Calu3 (cell line): ENCODE data around the gene DCTD. TPM values are rescaled to one million over a fixed set of nuclear protein-coding genes. Genes with fewer than 3 reads are reported as not detected.
A peak's percentile ranks its signal among the peaks of the same experiment; 100 is the strongest.

Experiments used
- BruUV-seq: library from RNA; stranded (reverse); fragments of 400-500 nt; replicated peaks from 2 replicates; lab custom pipeline; 2021; lab: Mats Ljungman, UMichigan
- CTCF ChIA-PET: fragments of 300-600 bp; sonication (Branson Sonifier 250); formaldehyde crosslinking; loops from one replicate; lab custom pipeline; 2022; ENCODE audit warnings: antibody characterized with exemption; lab: Charles Lee
- DNase-seq: peaks from one replicate; pipeline ENCODE4 v3.0.0; 2022
- H3K27ac Mint-ChIP-seq: one replicate; pipeline ENCODE4 v1.8.0; 2022; ENCODE audit warnings: mixed read lengths; ENCODE audit not compliant: unreplicated experiment
- H3K27me3 Mint-ChIP-seq: one replicate; pipeline ENCODE4 v1.8.0; 2022; ENCODE audit warnings: mixed read lengths; ENCODE audit not compliant: unreplicated experiment
- H3K36me3 Mint-ChIP-seq: one replicate; pipeline ENCODE4 v1.8.0; 2022; ENCODE audit warnings: mild to moderate bottlenecking, moderate library complexity, mixed read lengths; ENCODE audit not compliant: insufficient read depth, unreplicated experiment
- H3K4me1 Mint-ChIP-seq: one replicate; pipeline ENCODE4 v1.8.0; 2022; ENCODE audit warnings: mild to moderate bottlenecking, low read depth, mixed read lengths; ENCODE audit not compliant: unreplicated experiment
- H3K4me3 Mint-ChIP-seq: one replicate; pipeline ENCODE4 v1.8.0; 2022; ENCODE audit warnings: mild to moderate bottlenecking, low read depth, moderate library complexity, mixed read lengths; ENCODE audit not compliant: unreplicated experiment
- H3K9me3 Mint-ChIP-seq: one replicate; pipeline ENCODE4 v1.8.0; 2022; ENCODE audit warnings: low read depth, mixed read lengths; ENCODE audit not compliant: unreplicated experiment
- intact Hi-C: fragments of 100-400 bp; cut with micrococcal nuclease; formaldehyde crosslinking; loops from one replicate; pipeline ENCODE4 v1.10.0; 2022; ENCODE audit not compliant: unreplicated experiment
- total RNA-seq: library from RNA; stranded (reverse); gene quantifications from 2 replicates; pipeline ENCODE4 v1.2.3, GENCODE V29; 2022
- TF ChIP-seq, protein P1 (sequence below): fragments of 200-600 bp; IDR thresholded peaks from one replicate; pipeline ENCODE4 v1.8.0; 2022; ENCODE audit warnings: antibody characterized with exemption; ENCODE audit not compliant: unreplicated experiment

DCTD gene
- total RNA-seq, 1 experiment from 2014 or later = 65.3 TPM

- Mint-ChIP-seq H3K36me3 (no peaks in the 10 kb centered on the region), H3K4me1 (peaks cover 4% of the 10 kb centered on the region), H3K27ac (no peak overlapping the region), H3K9me3 (no peaks in the 10 kb centered on the region), H3K4me3 (no peak overlapping the region), H3K27me3 (no peaks in the 10 kb centered on the region)
- DNase-seq = no peak
- TF ChIP-seq, protein P1, sequence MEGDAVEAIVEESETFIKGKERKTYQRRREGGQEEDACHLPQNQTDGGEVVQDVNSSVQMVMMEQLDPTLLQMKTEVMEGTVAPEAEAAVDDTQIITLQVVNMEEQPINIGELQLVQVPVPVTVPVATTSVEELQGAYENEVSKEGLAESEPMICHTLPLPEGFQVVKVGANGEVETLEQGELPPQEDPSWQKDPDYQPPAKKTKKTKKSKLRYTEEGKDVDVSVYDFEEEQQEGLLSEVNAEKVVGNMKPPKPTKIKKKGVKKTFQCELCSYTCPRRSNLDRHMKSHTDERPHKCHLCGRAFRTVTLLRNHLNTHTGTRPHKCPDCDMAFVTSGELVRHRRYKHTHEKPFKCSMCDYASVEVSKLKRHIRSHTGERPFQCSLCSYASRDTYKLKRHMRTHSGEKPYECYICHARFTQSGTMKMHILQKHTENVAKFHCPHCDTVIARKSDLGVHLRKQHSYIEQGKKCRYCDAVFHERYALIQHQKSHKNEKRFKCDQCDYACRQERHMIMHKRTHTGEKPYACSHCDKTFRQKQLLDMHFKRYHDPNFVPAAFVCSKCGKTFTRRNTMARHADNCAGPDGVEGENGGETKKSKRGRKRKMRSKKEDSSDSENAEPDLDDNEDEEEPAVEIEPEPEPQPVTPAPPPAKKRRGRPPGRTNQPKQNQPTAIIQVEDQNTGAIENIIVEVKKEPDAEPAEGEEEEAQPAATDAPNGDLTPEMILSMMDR = peak; percentile 25
- intact Hi-C loops = loop anchor here (10.0 kb wide), 3 partner anchors 453 to 1783 kb away; no protein-coding TSS in a partner anchor
- CTCF ChIA-PET = no interaction called here
- BruUV-seq = no TSS peak
Measured at GRCh38 chr4:182928061-182928460, 10.9 kb upstream of the DCTD start.

DNA sequence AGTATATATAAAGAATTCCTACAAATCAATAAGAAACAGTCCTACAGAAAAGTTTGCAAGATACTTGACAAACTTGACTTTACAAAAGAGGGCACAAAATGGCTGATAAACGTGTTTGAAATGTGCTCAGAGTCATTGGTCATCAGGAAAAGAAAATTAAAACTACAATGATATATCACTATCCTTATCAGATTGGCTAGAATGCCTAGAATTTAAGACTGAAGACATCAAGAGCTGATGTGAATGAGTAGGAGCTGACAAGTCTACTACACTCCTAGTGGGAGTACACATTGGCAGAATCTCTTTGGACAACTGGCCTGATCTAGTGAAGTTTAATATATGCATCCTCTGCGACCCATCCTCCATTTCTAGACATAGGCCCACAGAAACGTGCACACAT is 10.3 kb upstream of the DCTD start:
- no peak overlapping the region for H3K4me3 Mint-ChIP-seq
- TF ChIP-seq, protein P1 = no peak
- no peaks in the 10 kb centered on the region for H3K36me3 Mint-ChIP-seq
- no peak for DNase-seq
- H3K27me3 Mint-ChIP-seq = no peaks in the 10 kb centered on the region
- CTCF ChIA-PET = no interaction called here
- no peak overlapping the region for H3K27ac Mint-ChIP-seq
- intact Hi-C loops = loop anchor here (10.0 kb wide), 3 partner anchors 453 to 1783 kb away; no protein-coding TSS in a partner anchor
- peaks cover 10% of the 10 kb centered on the region for H3K4me1 Mint-ChIP-seq
- H3K9me3 Mint-ChIP-seq = no peaks in the 10 kb centered on the region
- no TSS peak for BruUV-seq

DNA sequence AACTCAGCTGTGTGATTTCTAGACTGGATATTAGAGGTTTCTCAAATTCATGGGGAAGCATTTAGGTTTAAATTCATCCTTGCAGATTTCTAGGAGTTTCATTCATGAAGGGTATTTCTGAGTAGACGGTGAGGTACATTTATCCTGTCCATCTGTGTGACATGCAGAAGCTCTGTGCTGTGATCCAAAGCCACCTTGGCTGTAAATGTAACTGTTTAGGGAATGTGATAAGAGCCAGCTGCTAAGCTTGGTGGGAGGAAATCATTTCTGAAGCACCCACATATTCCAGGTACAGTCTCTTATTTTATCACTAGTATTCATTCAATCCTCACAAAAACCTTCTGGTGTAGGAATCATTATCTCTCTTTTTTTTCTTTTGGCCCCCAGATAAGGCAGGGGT is 8.7 kb upstream of the DCTD start:
- no peaks in the 10 kb centered on the region for H3K9me3 Mint-ChIP-seq
- peaks cover 13% of the 10 kb centered on the region for H3K4me1 Mint-ChIP-seq
- BruUV-seq = no TSS peak
- H3K36me3 Mint-ChIP-seq = no peaks in the 10 kb centered on the region
- H3K27me3 Mint-ChIP-seq = no peaks in the 10 kb centered on the region
- no peak overlapping the region for H3K27ac Mint-ChIP-seq
- no peak for DNase-seq
- intact Hi-C loops = loop anchor here (10.0 kb wide), 3 partner anchors 451 to 1781 kb away; no protein-coding TSS in a partner anchor
- TF ChIP-seq, protein P1 = no peak
- CTCF ChIA-PET = interaction anchor here (0.8 to 1.1 kb wide), 2 partner anchors 9 to 337 kb away, joined by 3 to 4 read pairs; no protein-coding TSS in a partner anchor
- no peak overlapping the region for H3K4me3 Mint-ChIP-seq

GRCh38 chr4:182925298-182925757 is 8.1 kb upstream of the DCTD start:
- no peaks in the 10 kb centered on the region for H3K27me3 Mint-ChIP-seq
- no peaks in the 10 kb centered on the region for H3K36me3 Mint-ChIP-seq
- TF ChIP-seq, protein P1 = peak; percentile 24
- no TSS peak for BruUV-seq
- peak; percentile 72 for DNase-seq
- no peak overlapping the region for H3K27ac Mint-ChIP-seq
- H3K4me3 Mint-ChIP-seq = no peak overlapping the region
- intact Hi-C loops = loop anchor here (10.0 kb wide), 3 partner anchors 451 to 1781 kb away; no protein-coding TSS in a partner anchor
- H3K9me3 Mint-ChIP-seq = no peaks in the 10 kb centered on the region
- peaks cover 13% of the 10 kb centered on the region for H3K4me1 Mint-ChIP-seq
- CTCF ChIA-PET = interaction anchor here (0.6 to 1.1 kb wide), 4 partner anchors 9 to 337 kb away, joined by 3 to 4 read pairs (median 3); no protein-coding TSS in a partner anchor
